GM21515 (cell line): ENCODE data around the gene CDH23.

Source experiments
- ATAC-seq: cut with Tn5 transposase; IDR thresholded peaks from one replicate; pipeline ENCODE4 v1.9.1; 2021; ENCODE audit not compliant: unreplicated experiment

The CDH23 gene

GRCh38 chr10:71419002-71419540 lies 22.4 kb downstream of the CDH23 start:
- no peak for ATAC-seq

- ATAC-seq: no peak
Observed at GRCh38 chr10:71419750-71420149, 23.0 kb downstream of the CDH23 start.

GRCh38 chr10:71421075-71421434 lies 24.3 kb downstream of the CDH23 start:
- no peak for ATAC-seq

- ATAC-seq: no peak
Observed at GRCh38 chr10:71423250-71423649, 26.5 kb downstream of the CDH23 start.

- no peak for ATAC-seq
Observed at GRCh38 chr10:71423901-71424300, 27.2 kb downstream of the CDH23 start.

GRCh38 chr10:71424496-71425194 lies 27.9 kb downstream of the CDH23 start:
- ATAC-seq: no peak

GRCh38 chr10:71426058-71426605 lies 29.4 kb downstream of the CDH23 start:
- ATAC-seq: no peak

GRCh38 chr10:71427246-71427645 lies 30.5 kb downstream of the CDH23 start:
- no peak for ATAC-seq

- ATAC-seq: no peak
Observed at GRCh38 chr10:71429304-71429703, 32.6 kb downstream of the CDH23 start.

- no peak for ATAC-seq
Observed at GRCh38 chr10:71429929-71430328, 33.2 kb downstream of the CDH23 start.

- no peak for ATAC-seq
Observed at GRCh38 chr10:71431239-71432100, 34.8 kb downstream of the CDH23 start.

- no peak for ATAC-seq
Observed at GRCh38 chr10:71432101-71432905, 35.6 kb downstream of the CDH23 start.

GRCh38 chr10:71432956-71433767 lies 36.4 kb downstream of the CDH23 start:
- ATAC-seq: no peak

- ATAC-seq: no peak
Observed at GRCh38 chr10:71433768-71434744, 37.3 kb downstream of the CDH23 start.

GRCh38 chr10:71434760-71435394 lies 38.2 kb downstream of the CDH23 start:
- ATAC-seq: no peak

GRCh38 chr10:71435571-71436267 lies 39.0 kb downstream of the CDH23 start:
- ATAC-seq: no peak

GRCh38 chr10:71436268-71437125 lies 39.8 kb downstream of the CDH23 start:
- ATAC-seq: no peak
